NCI-H1105 (cell line): ENCODE results near the gene WDR82.

Experiments used
- DNase-seq: peaks from one replicate; lab custom pipeline; 2025; lab: John Stamatoyannopoulos, UW

WDR82 gene

GRCh38 chr3:52222319-52223221 lies 55.9 kb downstream of the WDR82 start:
- DNase-seq = no peak

GRCh38 chr3:52221563-52222318 lies 56.7 kb downstream of the WDR82 start:
- DNase-seq = no peak

GRCh38 chr3:52221141-52221562 lies 57.3 kb downstream of the WDR82 start:
- no peak for DNase-seq

- peak; percentile 24 for DNase-seq
These were observed 57.9 kb downstream of the WDR82 start for GRCh38 chr3:52220380-52221026.

GRCh38 chr3:52218937-52219650 lies 59.4 kb downstream of the WDR82 start:
- no peak for DNase-seq

- no peak for DNase-seq
These were observed 60.0 kb downstream of the WDR82 start for GRCh38 chr3:52218454-52218853.

- no peak for DNase-seq
These were observed 60.4 kb downstream of the WDR82 start for GRCh38 chr3:52218026-52218425.

- no peak for DNase-seq
These were observed 61.0 kb downstream of the WDR82 start for GRCh38 chr3:52217409-52217805.

GRCh38 chr3:52216585-52217408 lies 61.7 kb downstream of the WDR82 start:
- peak; percentile 7 for DNase-seq

- DNase-seq = no peak
These were observed 63.1 kb downstream of the WDR82 start for GRCh38 chr3:52215351-52215750.

- DNase-seq = no peak
These were observed 64.5 kb downstream of the WDR82 start for GRCh38 chr3:52213901-52214300.

GRCh38 chr3:52213005-52213404 lies 65.4 kb downstream of the WDR82 start:
- no peak for DNase-seq

- no peak for DNase-seq
These were observed 67.1 kb downstream of the WDR82 start for GRCh38 chr3:52211268-52211891.

- no peak for DNase-seq
These were observed 67.9 kb downstream of the WDR82 start for GRCh38 chr3:52210550-52211046.

GRCh38 chr3:52210037-52210436 lies 68.4 kb downstream of the WDR82 start:
- DNase-seq = no peak

GRCh38 chr3:52208556-52208955 lies 69.9 kb downstream of the WDR82 start:
- no peak for DNase-seq

- no peak for DNase-seq
These were observed 72.6 kb downstream of the WDR82 start for GRCh38 chr3:52205727-52206372.
